ENCODE measurements around the gene APC2. TPM values are rescaled to one million over a fixed set of nuclear protein-coding genes. Genes with fewer than 3 reads are reported as not detected.

Gene APC2
- total RNA-seq, 4 donors from 2014 or later = under 0.01 TPM; not detected in 3

GRCh38 chr19:1426736-1427135, 23.2 kb upstream of the APC2 start:
- H3K27me3 ChIP-seq = no peaks in the 10 kb centered on the region
- H3K4me3 ChIP-seq = no peak overlapping the region
- H3K9me3 ChIP-seq = no peaks in the 10 kb centered on the region
- 81 to 90% methylated on average over 9 of the region's 9 CpGs for WGBS, 2 donors
- TF ChIP-seq CTCF (IDR thresholded peaks at IDR 0.05) (no peak), POLR2A (IDR thresholded peaks at IDR 0.05) (no peak)
- H3K36me3 ChIP-seq = peaks cover 23 to 100% (median 61%) of the 10 kb centered on the region in 3 donors
- no peak overlapping the region for H3K27ac ChIP-seq
- H3K4me1 ChIP-seq = peaks cover 5 to 47% (median 11%) of the 10 kb centered on the region in 3 donors
- intact Hi-C loops (cut with DNase I) = no loop called here
- DNase-seq = no peak

GRCh38 chr19:1427221-1427920, 22.6 kb upstream of the APC2 start:
- H3K27ac ChIP-seq = no peak overlapping the region
- WGBS, 2 donors = 92 to 93% methylated on average over 17 to 19 of the region's 27 CpGs
- TF ChIP-seq POLR2A (IDR thresholded peaks at IDR 0.05) (no peak), CTCF (IDR thresholded peaks at IDR 0.05) (no peak)
- H3K36me3 ChIP-seq = peaks cover 21 to 100% (median 61%) of the 10 kb centered on the region in 3 donors
- H3K4me1 ChIP-seq = peaks cover 5 to 47% (median 11%) of the 10 kb centered on the region in 3 donors
- no peak for DNase-seq
- no peak overlapping the region for H3K4me3 ChIP-seq
- no peaks in the 10 kb centered on the region for H3K27me3 ChIP-seq
- no peaks in the 10 kb centered on the region for H3K9me3 ChIP-seq
- intact Hi-C loops (cut with DNase I) = no loop called here

DNA sequence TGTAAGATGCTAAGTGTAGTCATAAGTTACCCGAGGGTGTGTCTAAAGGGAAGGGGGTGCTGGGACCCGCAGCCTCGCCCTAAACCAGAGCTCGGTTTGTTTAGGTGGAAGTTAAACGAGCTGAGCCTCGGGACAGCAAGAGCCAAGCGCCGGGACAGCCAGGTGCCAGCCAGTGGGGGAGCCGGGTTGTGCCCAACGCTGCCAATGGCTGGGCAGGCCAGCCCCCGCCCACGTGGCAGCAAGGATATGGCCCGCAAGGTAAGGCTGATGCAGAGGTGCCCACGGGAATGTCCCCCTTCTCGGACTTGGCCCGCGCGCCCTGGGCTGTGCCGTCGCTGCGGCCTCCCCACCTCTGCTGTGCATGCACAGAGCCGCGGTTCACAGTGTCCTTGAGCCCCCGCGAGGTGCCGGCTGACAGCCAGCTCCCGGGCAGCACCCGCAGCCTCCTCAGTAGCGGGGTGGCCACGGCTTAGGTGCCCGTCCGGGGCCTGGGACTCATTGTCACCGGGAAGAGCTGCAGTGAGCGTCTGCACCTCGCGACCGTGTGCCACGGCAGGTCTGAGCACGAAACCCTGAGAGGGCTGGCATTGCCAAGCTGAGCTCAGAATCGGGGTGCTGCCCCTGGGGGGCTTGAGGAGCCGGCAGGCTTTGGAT, 21.1 kb upstream of the APC2 start:
- Histone ChIP-seq H3K27ac (peak overlapping the region in 1 of 4 donors; percentile 18), H3K27me3 (no peaks in the 10 kb centered on the region), H3K9me3 (no peaks in the 10 kb centered on the region), H3K36me3 (peaks cover 23 to 100% (median 61%) of the 10 kb centered on the region in 3 donors), H3K4me3 (no peak overlapping the region), H3K4me1 (peaks cover 5 to 41% (median 11%) of the 10 kb centered on the region in 3 donors)
- intact Hi-C loops (cut with DNase I) = no loop called here
- DNase-seq = no peak
- 54 to 60% methylated on average over 6 to 15 of the region's 41 CpGs for WGBS, 2 donors
- no peak for TF ChIP-seq POLR2A (IDR thresholded peaks at IDR 0.05)
- TF ChIP-seq CTCF (IDR thresholded peaks at IDR 0.05) = no peak

GRCh38 chr19:1429750-1430149, 20.2 kb upstream of the APC2 start:
- H3K4me3 ChIP-seq = no peak overlapping the region
- peaks cover under 1 to 32% (median 6%) of the 10 kb centered on the region in 3 donors for H3K4me1 ChIP-seq
- no peaks in the 10 kb centered on the region for H3K27me3 ChIP-seq
- WGBS, 2 donors = 100% methylated on average over 2 of the region's 14 CpGs; no CpG with 5 or more reads in 1 of the 2 donors
- intact Hi-C loops (cut with DNase I) = no loop called here
- TF ChIP-seq CTCF (IDR thresholded peaks at IDR 0.05) = no peak
- no peak for TF ChIP-seq POLR2A (IDR thresholded peaks at IDR 0.05)
- H3K36me3 ChIP-seq = peaks cover 29 to 100% (median 66%) of the 10 kb centered on the region in 3 donors
- no peaks in the 10 kb centered on the region for H3K9me3 ChIP-seq
- no peak for DNase-seq
- H3K27ac ChIP-seq = no peak overlapping the region

- DNase-seq = no peak
- H3K4me3 ChIP-seq = no peak overlapping the region
- 68 to 100% methylated on average over 2 to 3 of the region's 14 CpGs for WGBS, 2 donors
- H3K4me1 ChIP-seq = peaks cover 0 to 27% (median 4%) of the 10 kb centered on the region in 3 donors
- H3K36me3 ChIP-seq = peaks cover 29 to 100% (median 68%) of the 10 kb centered on the region in 3 donors
- H3K27ac ChIP-seq = no peak overlapping the region
- no peaks in the 10 kb centered on the region for H3K27me3 ChIP-seq
- intact Hi-C loops (cut with DNase I) = no loop called here
- no peaks in the 10 kb centered on the region for H3K9me3 ChIP-seq
- TF ChIP-seq CTCF (IDR thresholded peaks at IDR 0.05) (no peak), POLR2A (IDR thresholded peaks at IDR 0.05) (no peak)
Observed at GRCh38 chr19:1430246-1430645, 19.7 kb upstream of the APC2 start.
